GM23338 (cell line): Measurements from ENCODE around the gene PPP6R2. TPM values are rescaled to one million over a fixed set of nuclear protein-coding genes. Genes with fewer than 3 reads are reported as not detected.

ENCODE experiments used
- ATAC-seq: fragments of 200-7000 bp; cut with Tn5 transposase; 3 replicates; pipeline ENCODE4 v1.9.1; 2020
- DNase-seq: peaks from one replicate; pipeline ENCODE4 v3.0.0-alpha.2; 2015; ENCODE audit warnings: low spot score
- H2AFZ ChIP-seq: fragments of 200-600 bp; sonication (generic); 2 replicates; pipeline ENCODE4 v1.8.0; 2016; ENCODE audit warnings: antibody characterized with exemption, mild to moderate bottlenecking, moderate library complexity
- H3F3A ChIP-seq: fragments of 200-600 bp; sonication (generic); replicated peaks from 2 replicates; pipeline ENCODE4 v1.8.0; 2017; ENCODE audit warnings: antibody characterized with exemption, mixed run types, low read depth
- H3K27ac ChIP-seq: fragments of 200-600 bp; sonication (generic); 2 replicates; pipeline ENCODE4 v1.6.1; 2016; ENCODE audit warnings: low read depth
- H3K27me3 ChIP-seq: fragments of 200-600 bp; sonication (generic); 2 replicates; pipeline ENCODE4 v1.8.0; 2016; ENCODE audit warnings: mild to moderate bottlenecking, mixed run types, moderate library complexity; ENCODE audit not compliant: insufficient read depth
- H3K36me3 ChIP-seq: fragments of 200-600 bp; sonication (generic); 2 replicates; pipeline ENCODE4 v1.8.0; 2016; ENCODE audit warnings: mild to moderate bottlenecking; ENCODE audit not compliant: insufficient read depth
- H3K4me1 ChIP-seq: fragments of 200-600 bp; sonication (generic); 2 replicates; pipeline ENCODE4 v1.8.0; 2016; ENCODE audit warnings: mild to moderate bottlenecking, moderate library complexity; ENCODE audit not compliant: insufficient read depth
- H3K4me2 ChIP-seq: fragments of 200-600 bp; sonication (generic); 2 replicates; pipeline ENCODE4 v1.7.1; 2017; ENCODE audit warnings: mixed run types
- H3K4me3 ChIP-seq: fragments of 200-600 bp; sonication (generic); 2 replicates; pipeline ENCODE4 v1.6.1; 2016; ENCODE audit warnings: mixed run types
- H3K79me2 ChIP-seq: fragments of 200-600 bp; sonication (generic); replicated peaks from 2 replicates; pipeline ENCODE4 v1.8.0; 2017; ENCODE audit warnings: mild to moderate bottlenecking; ENCODE audit not compliant: insufficient read depth
- H3K9me2 ChIP-seq: fragments of 200-600 bp; sonication (generic); 2 replicates; pipeline ENCODE4 v1.8.0; 2017; ENCODE audit not compliant: insufficient read depth
- H4K20me1 ChIP-seq: fragments of 200-600 bp; sonication (generic); replicated peaks from 2 replicates; pipeline ENCODE4 v1.8.0; 2017; ENCODE audit warnings: mild to moderate bottlenecking; ENCODE audit not compliant: insufficient read depth
- H3K27ac Mint-ChIP-seq: 2 replicates; pipeline ENCODE4 v1.8.0; 2020; ENCODE audit warnings: inconsistent platforms, mild to moderate bottlenecking, moderate library complexity, mixed read lengths
- H3K27me3 Mint-ChIP-seq: 3 replicates; pipeline ENCODE4 v1.8.0; 2022; ENCODE audit warnings: low read depth, mild to moderate bottlenecking, moderate library complexity, mixed read lengths, inconsistent platforms; ENCODE audit not compliant: insufficient read depth, poor library complexity
- H3K36me3 Mint-ChIP-seq: 3 replicates; pipeline ENCODE4 v1.8.0; 2021; ENCODE audit warnings: low read depth, mild to moderate bottlenecking, inconsistent platforms, moderate library complexity, mixed read lengths
- H3K4me1 Mint-ChIP-seq: 3 replicates; pipeline ENCODE4 v1.8.0; 2020; ENCODE audit warnings: mild to moderate bottlenecking, inconsistent platforms, mixed read lengths
- H3K4me3 Mint-ChIP-seq: 3 replicates; pipeline ENCODE4 v1.8.0; 2021; ENCODE audit warnings: moderate library complexity, mild to moderate bottlenecking, inconsistent platforms, mixed read lengths
- H3K9me3 Mint-ChIP-seq: 3 replicates; pipeline ENCODE4 v1.8.0; 2020; ENCODE audit warnings: moderate library complexity, mild to moderate bottlenecking, inconsistent platforms, mixed read lengths
- CREB1 ChIP-seq: fragments of 250-450 bp; sonication (Bioruptor Pico); IDR thresholded peaks from 2 replicates; pipeline ENCODE4 v1.5.0; 2020; ENCODE audit warnings: low read depth, mild to moderate bottlenecking, moderate library complexity
- ETS1 ChIP-seq: IDR thresholded peaks from 2 replicates; pipeline ENCODE4 v1.6.1; 2016; ENCODE audit warnings: antibody characterized with exemption
- EZH2phosphoT487 ChIP-seq: fragments of 200-600 bp; sonication (generic); IDR thresholded peaks from one replicate; pipeline ENCODE4 v1.8.1; 2018; ENCODE audit warnings: antibody characterized with exemption; ENCODE audit not compliant: unreplicated experiment
- JUNB ChIP-seq: IDR thresholded peaks from one replicate; pipeline ENCODE4 v1.6.1; 2016; ENCODE audit warnings: antibody characterized with exemption; ENCODE audit not compliant: unreplicated experiment
- POLR2AphosphoS5 ChIP-seq: IDR thresholded peaks from 2 replicates; pipeline ENCODE4 v1.6.1; 2016; ENCODE audit warnings: antibody characterized with exemption, low read depth
- STAT1 ChIP-seq: IDR thresholded peaks from one replicate; pipeline ENCODE4 v1.6.1; 2016; ENCODE audit warnings: antibody characterized with exemption; ENCODE audit not compliant: unreplicated experiment
- ZNF331 ChIP-seq: fragments of 250-450 bp; sonication (Bioruptor Pico); IDR thresholded peaks from 2 replicates; pipeline ENCODE4 v1.5.0; 2020; ENCODE audit warnings: low read depth, mild to moderate bottlenecking, moderate library complexity
- ZNF462 ChIP-seq: fragments of 250-450 bp; sonication (Bioruptor Pico); IDR thresholded peaks from 2 replicates; pipeline ENCODE4 v1.5.0; 2020; ENCODE audit warnings: mild to moderate bottlenecking, moderate library complexity
- polyA plus RNA-seq: library from polyadenylated mRNA; unstranded; fragments of >200 nt; fragmentation: Nextera tagmentation; extraction: Ambion mirVana; gene quantifications from 2 replicates; pipeline ENCODE4 v1.2.1, GENCODE V29; 2016
- total RNA-seq: library from RNA; depleted of rRNA; stranded (reverse); fragments of >200 nt; shearing (Covaris generic); gene quantifications from 2 replicates; pipeline ENCODE4 v1.2.3, GENCODE V29; 2014
- TF ChIP-seq, protein P1 (sequence below), 2 experiments: fragments of 200-600 bp in 1 of 2; sonication (generic) in 1 of 2; conservative IDR thresholded peaks; 2 replicates each; pipeline versions ENCODE4 v1.5.1 to v1.6.1; 2016 to 2017; ENCODE audit warnings: antibody characterized with exemption in 2 of 2, low read depth in 2 of 2, mild to moderate bottlenecking in 2 of 2, moderate library complexity in 1 of 2

Gene PPP6R2
- total and polyA plus RNA-seq, 2 experiments from 2014 or later: 11.9 to 45.8 TPM

GRCh38 chr22:50317674-50318073 is 25.5 kb upstream of the PPP6R2 start:
- Histone ChIP-seq H3K4me2 (no peak overlapping the region), H2AFZ (no peak overlapping the region), H4K20me1 (no peaks in the 10 kb centered on the region), H3K36me3 (no peaks in the 10 kb centered on the region), H3K4me1 (no peaks in the 10 kb centered on the region), H3K9me2 (no peaks in the 10 kb centered on the region), H3K27me3 (no peaks in the 10 kb centered on the region), H3F3A (no peaks in the 10 kb centered on the region), H3K79me2 (no peaks in the 10 kb centered on the region), H3K4me3 (no peak overlapping the region), H3K27ac (no peak overlapping the region)
- Mint-ChIP-seq H3K27me3 (peaks cover 7% of the 10 kb centered on the region), H3K4me3 (no peak overlapping the region), H3K4me1 (peaks cover 6% of the 10 kb centered on the region), H3K9me3 (no peaks in the 10 kb centered on the region), H3K36me3 (no peaks in the 10 kb centered on the region; the same call in 2 of the 3 replicates), H3K27ac (no peak overlapping the region)
- TF ChIP-seq ZNF462 (no peak), POLR2AphosphoS5 (no peak), ZNF331 (no peak), CREB1 (CRISPR knock-in tag) (no peak), EZH2phosphoT487 (no peak), ETS1 (no peak), JUNB (no peak), STAT1 (no peak)
- TF ChIP-seq, protein P1, sequence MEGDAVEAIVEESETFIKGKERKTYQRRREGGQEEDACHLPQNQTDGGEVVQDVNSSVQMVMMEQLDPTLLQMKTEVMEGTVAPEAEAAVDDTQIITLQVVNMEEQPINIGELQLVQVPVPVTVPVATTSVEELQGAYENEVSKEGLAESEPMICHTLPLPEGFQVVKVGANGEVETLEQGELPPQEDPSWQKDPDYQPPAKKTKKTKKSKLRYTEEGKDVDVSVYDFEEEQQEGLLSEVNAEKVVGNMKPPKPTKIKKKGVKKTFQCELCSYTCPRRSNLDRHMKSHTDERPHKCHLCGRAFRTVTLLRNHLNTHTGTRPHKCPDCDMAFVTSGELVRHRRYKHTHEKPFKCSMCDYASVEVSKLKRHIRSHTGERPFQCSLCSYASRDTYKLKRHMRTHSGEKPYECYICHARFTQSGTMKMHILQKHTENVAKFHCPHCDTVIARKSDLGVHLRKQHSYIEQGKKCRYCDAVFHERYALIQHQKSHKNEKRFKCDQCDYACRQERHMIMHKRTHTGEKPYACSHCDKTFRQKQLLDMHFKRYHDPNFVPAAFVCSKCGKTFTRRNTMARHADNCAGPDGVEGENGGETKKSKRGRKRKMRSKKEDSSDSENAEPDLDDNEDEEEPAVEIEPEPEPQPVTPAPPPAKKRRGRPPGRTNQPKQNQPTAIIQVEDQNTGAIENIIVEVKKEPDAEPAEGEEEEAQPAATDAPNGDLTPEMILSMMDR (conservative IDR thresholded peaks at IDR 0.05; ENCODE audit: low read depth in 2 of 2): no peak
- DNase-seq: no peak
- no peak for ATAC-seq
